Measurements from ENCODE around the gene DHFR. TPM values are rescaled to one million over a fixed set of nuclear protein-coding genes. Genes with fewer than 3 reads are reported as not detected.

DHFR gene
- total and polyA plus RNA-seq, 2 experiments from 2014 or later = 11.6 to 23.8 TPM

GRCh38 chr5:80695666-80696065 is 40.9 kb upstream of the DHFR start:
- no peaks in the 10 kb centered on the region for H3K9me2 ChIP-seq (ENCODE audit: insufficient read depth)
- H3K4me2 ChIP-seq (ENCODE audit: unreplicated experiment) = no peak overlapping the region
- in situ Hi-C loops (cut with MboI) = loop anchor here (25.0 kb wide), 1 partner anchor 492 kb away; no protein-coding TSS in a partner anchor
- TF ChIP-seq EZH2 (IDR thresholded peaks at IDR 0.05; ENCODE audit: insufficient read depth, poor library complexity, severe bottlenecking) (no peak), EZH2phosphoT487 (IDR thresholded peaks at IDR 0.05; ENCODE audit: insufficient read depth, low read depth) (no peak)
- no peak overlapping the region for H3K27ac ChIP-seq
- H3K36me3 ChIP-seq (ENCODE audit: low read depth) = 0 out of 2 replicates have a peak, but pooled peaks cover 3% of the 10 kb centered on the region
- H4K20me1 ChIP-seq (ENCODE audit: insufficient read depth) = no peaks in the 10 kb centered on the region
- H3K9me3 ChIP-seq (ENCODE audit: low read depth) = no peaks in the 10 kb centered on the region
- H3K4me3 ChIP-seq = no peak overlapping the region
- WGBS, 2 experiments (ENCODE audit: low coverage in 1 of 2, low lambda C conversion rate in 2 of 2, missing lambda C conversion rate in 2 of 2) = 64 to 73% methylated on average over 3 of the region's 3 CpGs
- H3K9ac ChIP-seq = no peak overlapping the region
- no peaks in the 10 kb centered on the region for H3K4me1 ChIP-seq (ENCODE audit: insufficient read depth)
- H2AFZ ChIP-seq = no peak overlapping the region
- no peak for DNase-seq
- H3K79me2 ChIP-seq (ENCODE audit: insufficient read depth) = no peaks in the 10 kb centered on the region
- no peaks in the 10 kb centered on the region for H3K27me3 ChIP-seq (replicated peaks; ENCODE audit: insufficient read depth)
- H3F3A ChIP-seq (ENCODE audit: insufficient read depth) = no peaks in the 10 kb centered on the region

- Histone ChIP-seq H3K4me2 (ENCODE audit: unreplicated experiment) (no peak overlapping the region), H3K27me3 (replicated peaks; ENCODE audit: insufficient read depth) (no peaks in the 10 kb centered on the region), H3K79me2 (ENCODE audit: insufficient read depth) (peaks cover 4% of the 10 kb centered on the region; the same call in 1 of the 2 replicates), H3F3A (ENCODE audit: insufficient read depth) (no peaks in the 10 kb centered on the region), H3K9me2 (ENCODE audit: insufficient read depth) (no peaks in the 10 kb centered on the region), H3K4me1 (ENCODE audit: insufficient read depth) (no peaks in the 10 kb centered on the region), H3K36me3 (ENCODE audit: low read depth) (no peaks in the 10 kb centered on the region), H3K27ac (no peak overlapping the region), H2AFZ (no peak overlapping the region), H4K20me1 (ENCODE audit: insufficient read depth) (no peaks in the 10 kb centered on the region), H3K9ac (no peak overlapping the region), H3K9me3 (ENCODE audit: low read depth) (no peaks in the 10 kb centered on the region), H3K4me3 (no peak overlapping the region)
- WGBS, 2 experiments (ENCODE audit: low coverage in 1 of 2, low lambda C conversion rate in 2 of 2, missing lambda C conversion rate in 2 of 2) = 94 to 95% methylated on average over 4 of the region's 4 CpGs
- DNase-seq = no peak
- TF ChIP-seq EZH2phosphoT487 (IDR thresholded peaks at IDR 0.05; ENCODE audit: insufficient read depth, low read depth) (no peak), EZH2 (IDR thresholded peaks at IDR 0.05; ENCODE audit: insufficient read depth, poor library complexity, severe bottlenecking) (no peak)
- in situ Hi-C loops (cut with MboI) = loop anchor here (25.0 kb wide), 1 partner anchor 498 kb away; no protein-coding TSS in a partner anchor
These were observed 34.8 kb upstream of the DHFR start for GRCh38 chr5:80689627-80690026.

- H3K79me2 ChIP-seq (ENCODE audit: insufficient read depth) = peaks cover 8% of the 10 kb centered on the region
- no peaks in the 10 kb centered on the region for H3K27me3 ChIP-seq (replicated peaks; ENCODE audit: insufficient read depth)
- H3K4me1 ChIP-seq (ENCODE audit: insufficient read depth) = no peaks in the 10 kb centered on the region
- no peak overlapping the region for H3K9ac ChIP-seq
- 71 to 72% methylated on average over 4 of the region's 4 CpGs for WGBS, 2 experiments (ENCODE audit: low coverage in 1 of 2, low lambda C conversion rate in 2 of 2, missing lambda C conversion rate in 2 of 2)
- peak; percentile 5 for DNase-seq
- H4K20me1 ChIP-seq (ENCODE audit: insufficient read depth) = no peaks in the 10 kb centered on the region
- H3K4me3 ChIP-seq = no peak overlapping the region
- no peaks in the 10 kb centered on the region for H3K9me3 ChIP-seq (ENCODE audit: low read depth)
- no peaks in the 10 kb centered on the region for H3K9me2 ChIP-seq (ENCODE audit: insufficient read depth)
- no peaks in the 10 kb centered on the region for H3F3A ChIP-seq (ENCODE audit: insufficient read depth)
- H2AFZ ChIP-seq = no peak overlapping the region
- no peak overlapping the region for H3K27ac ChIP-seq
- H3K4me2 ChIP-seq (ENCODE audit: unreplicated experiment) = no peak overlapping the region
- no peaks in the 10 kb centered on the region for H3K36me3 ChIP-seq (ENCODE audit: low read depth)
- in situ Hi-C loops (cut with MboI) = loop anchor here (25.0 kb wide), 1 partner anchor 498 kb away; no protein-coding TSS in a partner anchor
- TF ChIP-seq EZH2phosphoT487 (IDR thresholded peaks at IDR 0.05; ENCODE audit: insufficient read depth, low read depth) (no peak), EZH2 (IDR thresholded peaks at IDR 0.05; ENCODE audit: insufficient read depth, poor library complexity, severe bottlenecking) (no peak)
These were observed 34.1 kb upstream of the DHFR start for GRCh38 chr5:80688648-80689420.

GRCh38 chr5:80686757-80687156 is 32.0 kb upstream of the DHFR start:
- Histone ChIP-seq H3K9me2 (ENCODE audit: insufficient read depth) (no peaks in the 10 kb centered on the region), H3K27me3 (replicated peaks; ENCODE audit: insufficient read depth) (no peaks in the 10 kb centered on the region), H3K9me3 (ENCODE audit: low read depth) (no peaks in the 10 kb centered on the region), H3K9ac (no peak overlapping the region), H4K20me1 (ENCODE audit: insufficient read depth) (no peaks in the 10 kb centered on the region; the same call in 1 of the 2 replicates), H3K36me3 (ENCODE audit: low read depth) (peaks cover 13% of the 10 kb centered on the region; the same call in 1 of the 2 replicates), H3K4me3 (no peak overlapping the region), H3F3A (ENCODE audit: insufficient read depth) (no peaks in the 10 kb centered on the region), H3K4me1 (ENCODE audit: insufficient read depth) (no peaks in the 10 kb centered on the region), H2AFZ (no peak overlapping the region), H3K4me2 (ENCODE audit: unreplicated experiment) (no peak overlapping the region), H3K79me2 (ENCODE audit: insufficient read depth) (peaks cover 8% of the 10 kb centered on the region), H3K27ac (no peak overlapping the region)
- TF ChIP-seq EZH2phosphoT487 (IDR thresholded peaks at IDR 0.05; ENCODE audit: insufficient read depth, low read depth) = no peak
- TF ChIP-seq EZH2 (IDR thresholded peaks at IDR 0.05; ENCODE audit: insufficient read depth, poor library complexity, severe bottlenecking) = no peak
- peak; percentile 46 for DNase-seq
- in situ Hi-C loops (cut with MboI) = loop anchor here (25.0 kb wide), 1 partner anchor 501 kb away; no protein-coding TSS in a partner anchor

All from GM23248 (cell line).